GM18498 (cell line): ENCODE measurements around the gene ANKRD11.
"Not testable (repeated sequence)": the region's sequence is repeated elsewhere in the genome, so short reads cannot be mapped to it uniquely, and the experiment has no call there.

Experiments
- ATAC-seq: cut with Tn5 transposase; IDR thresholded peaks from one replicate; pipeline ENCODE4 v1.9.1; 2021; ENCODE audit warnings: mild to moderate bottlenecking, moderate library complexity; ENCODE audit not compliant: unreplicated experiment

The ANKRD11 gene

DNA sequence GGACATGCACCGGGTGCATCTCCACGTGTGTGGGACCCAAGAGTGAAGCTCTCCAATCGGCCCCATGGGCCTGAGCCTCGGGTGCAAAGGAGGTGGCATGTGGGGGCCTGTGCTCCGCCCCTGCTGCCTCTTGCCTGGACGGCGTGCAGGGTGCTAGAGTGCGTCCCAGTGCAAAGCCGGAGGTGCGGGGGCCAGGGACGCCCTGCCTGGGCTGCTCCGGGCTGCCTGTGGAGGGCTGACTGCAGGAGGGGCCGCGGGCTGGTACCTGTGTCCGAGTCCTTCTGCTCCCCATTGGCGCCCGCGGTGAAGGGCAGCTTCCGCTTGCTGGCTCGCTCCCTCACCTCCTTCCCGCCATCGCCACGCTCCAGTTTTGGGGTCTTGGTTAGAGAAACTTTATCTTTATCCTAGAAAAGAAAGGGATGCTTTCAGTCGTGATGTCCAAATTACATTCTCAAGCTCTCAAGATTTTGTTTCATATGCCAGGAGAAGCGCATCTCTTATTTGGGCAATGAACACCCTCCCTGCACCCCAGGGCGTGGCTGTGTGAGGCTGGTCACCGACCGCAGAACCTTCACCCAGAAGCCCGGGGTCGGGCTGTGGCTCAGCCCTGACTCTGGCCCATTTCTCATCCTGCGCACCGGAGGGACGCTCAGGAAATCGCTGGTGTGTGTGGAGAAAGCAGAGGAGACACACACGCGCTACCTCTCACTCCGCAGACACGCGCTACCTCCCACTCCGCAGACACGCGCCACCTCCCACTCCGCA is 185.2 kb downstream of the ANKRD11 start:
- ATAC-seq = no peak

DNA sequence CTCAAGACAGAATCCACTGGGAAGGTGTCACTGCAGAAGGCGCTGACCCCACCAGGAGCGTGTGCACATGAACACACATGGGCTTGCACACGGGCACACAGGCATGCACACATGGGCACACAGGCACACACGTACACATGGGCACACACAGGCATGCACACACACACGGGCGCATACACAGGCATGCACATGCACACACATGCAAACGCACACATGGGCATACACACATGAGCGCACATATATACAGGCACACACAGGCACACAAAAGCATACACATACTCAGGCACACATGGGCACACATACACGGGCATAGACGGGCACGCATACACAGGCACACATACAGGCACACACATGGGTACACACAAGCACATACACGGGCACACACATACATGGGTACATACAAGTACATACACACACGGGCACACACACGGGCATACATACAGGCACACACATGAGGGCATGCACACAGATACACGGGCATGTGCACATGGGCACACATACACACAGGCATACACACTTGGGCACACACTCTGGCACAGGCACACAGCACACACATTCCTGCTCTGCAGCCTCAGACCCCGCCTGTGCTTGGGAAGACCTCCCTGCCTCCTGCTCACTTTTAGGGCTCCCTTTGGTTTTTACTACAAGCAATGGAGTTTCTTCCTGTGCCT is 186.0 kb downstream of the ANKRD11 start:
- ATAC-seq = no peak

DNA sequence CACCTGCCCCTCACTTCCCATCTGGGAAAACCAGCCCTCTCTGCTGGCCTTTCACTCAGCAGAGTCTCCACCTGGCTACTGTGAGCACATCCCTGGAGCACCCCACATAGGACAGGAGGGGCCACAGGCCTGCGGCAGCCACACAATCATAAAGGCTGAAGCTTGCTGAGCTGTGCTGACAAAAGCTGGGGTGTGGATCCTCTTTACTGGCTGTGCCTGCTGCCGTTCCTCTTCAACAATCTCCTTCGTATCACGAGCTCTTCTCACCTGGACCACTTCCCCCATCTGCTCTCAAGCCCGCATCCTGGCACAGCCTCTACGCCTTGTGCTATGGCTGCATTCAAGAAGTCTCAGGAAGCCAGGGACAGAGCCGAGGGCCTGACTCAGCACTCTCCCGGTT is 186.7 kb downstream of the ANKRD11 start:
- ATAC-seq = no peak

DNA sequence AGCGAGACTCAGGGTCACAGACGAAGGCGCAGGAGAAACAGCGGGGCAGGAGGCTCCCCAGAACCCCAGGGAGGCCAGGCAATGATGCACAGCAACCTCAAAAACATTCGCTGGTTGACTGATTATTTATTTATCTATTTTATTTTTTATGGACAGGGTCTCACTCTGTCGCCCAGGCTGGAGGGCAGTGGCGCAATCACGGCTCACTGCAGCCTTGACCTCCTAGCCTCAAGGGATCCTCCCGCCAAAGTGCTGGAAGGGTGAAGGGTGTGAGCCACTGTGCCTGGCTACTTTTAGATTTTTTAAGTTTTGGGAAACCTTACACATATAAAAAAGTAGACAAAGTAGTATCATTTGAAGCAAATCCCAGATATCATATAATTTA is 189.4 kb downstream of the ANKRD11 start:
- no peak for ATAC-seq

DNA sequence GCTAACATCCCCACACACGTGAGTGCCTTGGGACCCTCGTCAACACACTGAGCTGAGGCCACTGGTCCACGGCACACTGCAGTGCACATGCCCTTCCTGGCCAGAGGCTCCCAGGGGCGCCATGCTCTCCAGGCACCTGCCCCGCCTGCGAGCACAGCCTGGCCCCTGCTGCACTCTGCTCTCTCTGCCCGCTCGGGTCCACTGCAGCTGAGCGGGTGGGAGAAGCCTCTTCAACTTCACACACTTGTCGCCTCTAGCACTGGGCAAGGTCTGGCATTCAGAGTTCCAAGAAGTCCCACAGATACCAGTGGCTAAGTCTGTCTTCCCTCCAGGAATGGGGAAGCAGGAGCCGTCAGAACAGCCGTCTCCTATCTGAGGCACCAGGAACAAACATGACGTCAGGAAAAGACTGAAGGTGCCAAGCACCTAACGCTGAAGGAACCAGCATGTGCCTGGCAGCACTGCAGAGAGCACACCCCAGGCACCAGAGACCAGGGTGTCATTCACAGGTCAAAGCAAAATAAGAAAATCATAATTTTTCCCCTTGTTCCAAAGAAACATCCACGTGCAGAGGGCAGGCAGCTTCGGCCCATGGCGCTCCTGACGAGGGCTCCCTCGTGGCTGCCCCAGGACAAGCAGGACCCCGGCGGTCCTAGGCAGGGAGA is 189.9 kb downstream of the ANKRD11 start:
- ATAC-seq = no peak

DNA sequence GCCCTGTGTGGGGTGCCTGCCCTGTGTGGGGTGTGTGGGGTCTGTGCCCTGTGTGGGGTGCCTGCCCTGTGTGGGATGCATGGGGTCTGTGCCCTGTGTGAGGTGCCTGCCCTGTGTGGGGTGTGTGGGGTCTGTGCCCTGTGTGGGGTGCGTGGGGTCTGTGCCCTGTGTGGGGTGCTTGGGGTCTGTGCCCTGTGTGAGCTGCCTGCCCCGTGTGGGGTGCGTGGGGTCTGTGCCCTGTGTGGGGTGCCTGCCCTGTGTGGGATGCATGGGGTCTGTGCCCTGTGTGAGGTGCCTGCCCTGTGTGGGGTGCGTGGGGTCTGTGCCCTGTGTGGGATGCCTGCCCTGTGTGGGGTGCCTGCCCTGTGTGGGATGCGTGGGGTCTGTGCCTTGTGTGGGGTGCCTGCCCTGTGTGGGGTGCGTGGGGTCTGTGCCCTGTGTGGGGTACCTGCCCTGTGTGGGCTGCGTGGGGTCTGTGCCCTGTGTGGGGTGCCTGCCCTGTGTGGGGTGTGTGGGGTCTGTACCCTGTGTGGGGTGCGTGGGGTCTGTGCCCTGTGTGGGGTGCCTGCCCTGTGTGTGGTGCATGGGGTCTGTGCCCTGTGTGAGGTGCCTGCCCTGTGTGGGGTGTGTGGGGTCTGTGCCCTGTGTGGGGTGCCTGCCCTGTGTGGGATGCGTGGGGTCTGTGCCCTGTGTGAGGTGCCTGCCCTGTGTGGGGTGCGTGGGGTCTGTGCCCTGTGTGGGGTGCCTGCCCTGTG is 190.8 kb downstream of the ANKRD11 start:
- ATAC-seq = not testable (repeated sequence)

DNA sequence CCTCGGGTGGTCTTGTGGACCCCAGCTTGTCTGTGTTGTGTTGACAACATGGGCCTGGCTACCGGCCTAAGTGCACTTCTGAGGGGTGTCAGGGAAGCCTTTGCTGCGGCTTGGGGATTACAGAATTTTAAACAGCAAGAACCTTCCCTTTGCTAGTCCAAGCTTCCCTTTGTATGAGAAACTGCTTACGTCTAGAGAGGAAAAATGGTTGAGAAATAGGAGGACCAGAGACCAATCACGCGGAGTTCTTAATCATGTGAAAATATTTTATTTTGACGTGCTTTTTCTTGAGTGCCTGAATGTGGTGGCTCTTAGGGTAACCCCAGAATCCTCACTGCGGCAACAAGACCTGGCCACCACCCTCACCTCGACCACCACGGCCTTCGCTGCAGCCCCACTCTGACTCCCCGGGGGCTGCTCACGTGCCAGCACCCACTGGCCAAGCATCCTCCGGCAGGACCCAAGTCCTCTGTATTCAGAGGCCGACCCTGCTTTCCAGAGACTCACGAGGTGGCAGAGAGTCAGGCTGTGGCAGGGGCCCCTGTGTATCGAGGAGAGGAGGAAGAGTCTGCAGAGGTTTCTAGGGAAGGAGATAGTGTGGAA is 191.6 kb downstream of the ANKRD11 start:
- ATAC-seq = no peak

DNA sequence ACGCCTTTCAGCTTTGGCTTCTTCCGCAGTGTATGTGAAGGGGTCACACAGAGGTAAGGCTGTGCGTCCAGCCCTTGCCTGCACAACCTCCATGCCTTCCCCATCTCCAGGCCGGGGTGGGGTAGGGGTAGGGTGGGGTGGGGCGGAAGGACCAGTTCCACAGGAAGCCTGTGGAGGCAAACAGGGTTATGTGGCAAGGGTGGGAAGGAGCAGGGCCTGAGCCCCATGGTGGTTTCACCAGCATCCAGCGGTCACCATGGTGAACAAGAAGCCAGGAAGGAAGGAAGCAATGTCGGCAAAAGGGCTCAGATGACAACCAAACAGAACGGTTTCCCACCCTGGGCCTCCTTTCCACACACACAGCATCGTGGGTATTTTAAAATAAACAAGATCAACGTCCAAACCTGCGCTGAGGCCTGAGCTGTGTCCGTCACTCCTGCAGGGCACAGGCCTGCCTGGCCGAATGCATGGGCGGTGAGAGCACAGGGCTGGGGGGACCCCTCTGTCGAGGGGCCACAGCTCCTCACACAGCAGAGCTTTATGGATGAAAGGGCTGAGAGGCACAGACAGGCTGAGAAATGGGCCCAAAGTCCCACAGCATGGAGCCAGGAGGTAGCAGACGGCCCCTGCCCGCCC is 192.3 kb downstream of the ANKRD11 start:
- ATAC-seq = no peak

DNA sequence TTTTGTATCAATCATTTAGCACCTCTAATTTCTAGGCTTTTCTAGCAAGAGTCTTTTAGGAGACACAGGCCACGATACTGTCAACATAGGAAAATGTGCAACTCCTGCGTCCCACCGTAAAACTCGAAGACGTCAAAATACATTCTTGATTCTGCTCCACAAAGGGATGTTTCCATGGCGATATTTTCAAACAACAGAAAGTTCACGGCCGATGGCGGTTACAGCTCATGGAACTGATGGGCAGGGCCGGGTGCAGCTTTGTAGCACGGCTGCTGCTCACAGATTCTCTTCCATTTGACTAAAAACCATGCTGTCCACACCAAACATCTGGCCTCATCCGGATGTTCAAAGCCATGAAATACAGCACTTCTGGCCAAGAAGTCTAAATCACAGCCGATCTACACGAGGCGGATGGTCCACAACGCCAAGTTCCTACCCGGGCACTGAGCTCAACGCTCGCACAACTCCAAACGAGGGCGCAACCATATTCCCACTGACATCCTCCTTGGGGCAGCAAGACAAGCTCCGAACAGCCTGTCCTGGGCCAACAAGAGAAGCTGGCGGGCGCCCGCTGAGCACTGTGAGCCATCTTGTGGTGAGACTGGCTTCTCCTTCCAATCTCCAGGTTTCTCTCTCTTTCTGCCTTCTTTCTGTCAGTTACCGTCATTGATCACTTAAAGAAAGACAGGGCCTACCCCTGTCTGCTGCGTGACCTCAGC is 193.0 kb downstream of the ANKRD11 start:
- ATAC-seq = no peak

DNA sequence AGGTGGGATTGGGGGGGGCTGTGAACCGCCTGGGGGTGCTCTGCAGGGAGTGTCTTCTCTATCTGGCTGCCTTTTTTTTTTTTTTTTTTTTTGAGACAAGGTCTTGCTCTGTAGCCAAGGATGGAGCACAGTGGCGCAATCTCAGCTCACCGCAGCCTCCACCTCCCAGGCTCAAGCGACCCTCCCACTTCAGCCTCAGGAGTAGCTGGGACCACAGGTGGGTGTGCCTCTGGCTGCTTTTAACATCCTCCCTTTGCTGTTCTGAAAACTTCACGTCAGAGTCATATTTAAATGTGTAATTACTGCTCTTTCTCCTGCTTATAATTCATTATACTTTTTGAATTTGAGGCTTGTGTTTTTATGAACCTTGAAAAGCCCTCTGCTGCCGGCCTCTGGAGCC is 194.4 kb downstream of the ANKRD11 start:
- no peak for ATAC-seq

DNA sequence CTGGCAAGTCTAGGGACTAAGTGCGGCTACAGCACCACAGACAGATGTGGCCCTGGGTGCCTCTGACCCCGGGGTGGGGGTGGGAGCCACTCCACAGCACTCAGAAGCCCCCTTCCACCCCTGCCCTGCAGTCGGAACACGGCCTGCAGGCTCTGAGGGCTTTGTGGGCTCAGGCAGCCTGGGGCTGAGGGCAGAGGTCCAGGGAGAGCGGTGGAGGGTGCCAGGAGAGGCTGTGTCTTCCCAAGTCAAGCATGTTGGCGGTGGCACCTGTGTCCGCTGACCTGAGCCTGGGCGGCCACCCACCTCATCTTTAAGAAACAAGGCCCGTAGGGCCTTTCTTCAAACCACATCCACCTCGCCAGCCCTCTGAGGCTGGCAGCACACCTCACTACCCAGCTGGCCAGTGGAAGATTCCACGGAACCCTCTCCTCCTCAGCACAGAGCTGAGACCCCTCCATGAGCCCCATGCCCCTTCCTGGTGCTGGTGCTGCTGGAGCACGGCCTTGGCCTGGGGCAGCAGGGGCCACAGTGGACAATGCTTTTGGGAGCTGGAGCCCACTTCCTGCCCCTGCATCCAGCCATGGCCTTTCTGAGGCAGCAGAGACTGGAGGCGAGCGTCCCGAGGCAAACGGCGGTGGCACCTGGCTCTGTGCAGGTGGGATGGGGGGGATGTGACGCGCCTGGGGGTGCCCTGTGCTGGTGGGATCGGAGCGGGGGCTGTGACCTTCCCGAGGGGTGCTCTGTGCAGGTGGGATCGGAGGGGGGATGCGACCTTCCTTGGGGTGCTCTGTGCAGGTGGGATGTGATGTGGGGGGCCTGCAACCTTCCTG is 195.1 kb downstream of the ANKRD11 start:
- no peak for ATAC-seq

DNA sequence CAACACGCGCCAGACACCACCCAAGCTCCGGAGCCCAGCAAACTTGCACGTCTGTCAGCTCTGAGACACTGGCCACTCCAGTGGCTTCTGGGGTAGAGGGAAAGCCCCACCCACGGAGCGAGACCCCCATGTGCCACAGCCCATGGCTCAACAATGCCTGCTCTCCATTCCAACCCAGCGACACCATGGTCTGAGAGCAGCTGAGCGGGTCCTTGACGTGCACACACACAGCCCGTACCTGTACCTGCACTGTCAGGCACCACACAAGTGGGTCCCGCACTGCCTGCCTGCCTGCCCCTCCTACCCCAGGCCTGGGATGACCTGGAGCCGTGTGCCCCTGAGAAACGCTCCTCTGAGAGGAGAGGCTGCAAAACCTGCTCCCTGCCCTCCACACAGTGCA is 195.9 kb downstream of the ANKRD11 start:
- no peak for ATAC-seq

DNA sequence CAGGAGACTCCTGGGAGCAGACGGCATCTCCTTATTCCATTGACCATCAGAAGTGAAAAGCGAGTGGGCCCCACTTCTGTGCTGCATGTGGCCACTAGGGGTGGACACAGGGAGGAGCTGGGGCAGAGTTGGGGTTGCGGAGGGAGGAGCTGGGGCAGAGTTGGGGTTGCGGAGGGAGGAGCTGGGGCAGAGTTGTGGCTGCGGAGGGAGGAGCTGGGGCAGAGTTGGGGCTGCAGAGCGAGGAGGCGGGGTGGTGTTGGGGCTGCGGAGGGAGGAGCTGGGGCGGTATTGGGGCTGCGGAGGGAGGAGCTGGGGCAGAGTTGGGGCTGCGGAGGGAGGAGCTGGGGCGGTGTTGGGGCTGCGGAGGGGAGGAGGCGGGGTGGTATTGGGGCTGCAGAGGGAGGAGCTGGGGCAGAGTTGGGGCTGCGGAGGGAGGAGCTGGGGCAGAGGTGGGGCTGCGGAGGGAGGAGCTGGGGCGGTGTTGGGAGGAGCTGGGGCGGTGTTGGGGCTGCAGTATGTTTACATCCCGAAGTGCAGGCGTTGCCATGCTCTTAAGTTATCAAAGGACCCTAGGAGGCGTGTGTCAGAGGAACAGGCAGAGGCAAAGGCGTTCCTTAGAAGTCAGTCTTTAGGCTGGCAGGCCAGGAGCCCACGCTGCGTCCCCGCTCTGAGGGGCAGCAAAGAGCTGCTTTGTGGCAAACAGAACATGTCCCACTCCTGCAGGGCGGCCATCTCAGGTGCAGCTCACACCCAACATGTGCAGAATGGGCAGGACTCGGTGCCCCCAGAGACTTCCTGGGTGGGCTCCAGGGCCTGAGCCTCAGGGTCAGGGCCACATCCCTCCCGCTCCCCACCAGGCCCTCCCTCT is 196.9 kb downstream of the ANKRD11 start:
- no peak for ATAC-seq

DNA sequence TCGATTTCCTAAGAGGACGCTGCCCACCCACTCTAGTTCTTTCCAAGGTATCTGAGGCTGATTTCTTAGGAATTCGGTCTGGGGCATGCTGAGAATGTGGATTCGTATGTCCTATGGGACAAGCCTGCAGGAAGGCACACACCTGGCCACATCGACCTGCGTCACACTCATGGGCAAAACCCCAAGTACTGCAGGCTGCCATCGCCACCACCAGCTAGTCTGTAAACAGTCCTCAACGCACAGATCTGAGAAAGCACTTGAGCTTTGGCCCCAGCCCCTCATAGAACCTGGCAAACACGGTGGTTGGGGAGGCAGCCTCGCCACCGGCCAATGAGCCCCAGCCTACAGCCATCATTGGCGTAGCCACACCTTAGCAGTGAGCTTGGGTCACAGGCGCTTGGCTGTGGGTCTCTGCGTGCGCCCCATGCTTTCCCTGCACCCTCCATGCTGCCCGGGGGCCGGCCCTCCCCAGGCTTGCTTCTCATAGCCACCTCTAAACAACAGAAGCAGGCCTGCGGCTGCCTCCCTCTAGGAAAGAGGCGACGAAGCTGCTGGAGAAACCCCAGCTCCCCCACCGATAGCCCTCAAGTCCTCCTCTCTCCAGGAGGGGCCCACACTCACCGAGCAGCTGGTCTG is 197.8 kb downstream of the ANKRD11 start:
- no peak for ATAC-seq

DNA sequence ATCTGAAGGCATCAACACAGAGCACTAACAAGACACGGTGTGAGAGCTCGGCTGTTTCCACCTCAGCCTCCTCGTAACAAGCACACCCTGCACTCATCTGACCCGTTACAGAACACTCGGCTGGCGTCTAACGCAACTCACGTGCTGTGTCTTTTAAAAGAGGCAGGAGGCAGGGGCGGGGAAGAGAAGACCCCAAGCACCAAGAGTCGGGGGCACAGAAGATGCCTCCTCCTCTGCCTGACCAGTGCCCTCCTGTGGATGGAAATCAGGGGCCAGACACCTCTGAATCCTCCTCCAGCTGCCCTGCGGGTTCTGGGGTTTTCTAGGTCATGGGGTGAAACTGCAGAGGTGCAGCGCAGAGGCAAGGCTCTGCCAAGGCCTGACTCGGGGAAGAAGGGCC is 198.6 kb downstream of the ANKRD11 start:
- ATAC-seq = no peak

DNA sequence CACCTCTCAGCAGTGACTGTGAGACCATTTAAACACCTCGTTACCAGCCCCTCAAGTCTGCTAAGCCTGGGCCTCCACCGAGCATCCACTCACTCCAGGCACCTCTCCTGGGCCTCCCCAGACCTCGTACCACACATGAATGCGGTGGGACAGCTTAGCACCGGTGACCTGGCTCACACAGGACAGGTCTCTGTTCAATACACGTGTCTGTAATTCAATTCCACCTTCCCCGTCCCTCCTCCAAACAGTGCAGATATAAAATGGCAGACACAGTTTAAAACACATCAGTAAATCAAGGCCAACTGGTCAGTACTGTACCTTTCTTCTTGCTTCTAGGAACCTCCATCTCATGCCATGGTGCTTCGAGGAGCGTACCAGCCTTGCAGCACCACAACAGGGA is 199.0 kb downstream of the ANKRD11 start:
- no peak for ATAC-seq

DNA sequence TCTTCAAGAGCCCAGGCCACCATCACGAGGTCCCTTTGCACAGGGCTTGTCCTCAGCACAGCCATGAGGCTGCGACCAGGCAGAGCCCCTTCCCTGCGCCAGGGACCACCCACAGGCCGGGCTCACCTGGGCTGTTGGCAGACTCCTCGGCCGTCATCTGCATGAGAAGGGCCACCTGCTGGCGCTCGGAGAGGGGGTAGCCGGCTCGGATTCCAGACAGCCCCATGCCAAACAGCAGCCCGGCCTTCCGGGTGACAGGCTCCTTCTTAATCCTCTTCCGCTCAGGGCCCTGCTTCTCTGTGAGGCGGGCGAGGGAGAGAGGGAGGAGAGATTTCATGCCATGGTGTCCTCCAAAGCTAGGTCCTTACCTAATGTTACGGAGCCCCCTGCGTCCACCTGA is 199.5 kb downstream of the ANKRD11 start:
- no peak for ATAC-seq

DNA sequence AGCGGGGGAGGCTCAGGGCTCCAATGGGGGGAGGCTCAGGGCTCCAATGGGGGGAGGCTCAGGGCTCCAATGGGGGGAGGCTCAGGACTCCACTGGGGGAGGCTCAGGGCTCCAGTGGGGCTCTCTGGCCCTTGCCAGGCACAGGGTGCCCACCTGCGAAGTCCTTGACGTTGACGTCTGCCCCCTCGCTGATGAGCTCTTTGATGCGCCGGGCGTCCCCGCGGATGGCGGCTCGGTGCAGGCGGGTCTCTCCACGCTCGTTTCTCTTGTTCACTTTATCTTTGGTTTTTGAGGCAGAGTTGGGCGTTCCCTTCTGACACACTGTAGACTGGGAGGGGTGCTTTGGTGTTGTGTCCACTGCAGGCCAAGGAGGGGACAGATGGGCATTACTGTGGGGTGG is 199.9 kb downstream of the ANKRD11 start:
- ATAC-seq = no peak
